Kidney capillary endothelial cell (primary cell): ENCODE results near the gene MYL12A.

Experiments used
- DNase-seq: peaks from one replicate; pipeline ENCODE4 v3.0.0-alpha.2; 2018; ENCODE audit warnings: low spot score

MYL12A gene

GRCh38 chr18:3225588-3225987 is 22.0 kb upstream of the MYL12A start:
- no peak for DNase-seq

GRCh38 chr18:3226048-3226447 is 21.6 kb upstream of the MYL12A start:
- no peak for DNase-seq

- no peak for DNase-seq
These were observed 16.9 kb upstream of the MYL12A start for GRCh38 chr18:3230401-3231334.

- no peak for DNase-seq
These were observed 14.6 kb upstream of the MYL12A start for GRCh38 chr18:3233004-3233403.

- DNase-seq: no peak
These were observed 14.0 kb upstream of the MYL12A start for GRCh38 chr18:3233433-3234168.

- DNase-seq: no peak
These were observed 13.1 kb upstream of the MYL12A start for GRCh38 chr18:3234457-3234856.

- DNase-seq: no peak
These were observed 11.8 kb upstream of the MYL12A start for GRCh38 chr18:3235846-3236245.

GRCh38 chr18:3236470-3236869 is 11.1 kb upstream of the MYL12A start:
- no peak for DNase-seq

- no peak for DNase-seq
These were observed 8.9 kb upstream of the MYL12A start for GRCh38 chr18:3238742-3239141.

GRCh38 chr18:3245185-3245564 is 2.4 kb upstream of the MYL12A start:
- no peak for DNase-seq

GRCh38 chr18:3245853-3246634 is 1.6 kb upstream of the MYL12A start:
- peak; percentile 90 for DNase-seq

GRCh38 chr18:3246635-3247239 is 864 bp upstream of the MYL12A start:
- DNase-seq: no peak

- DNase-seq: no peak
These were observed 559 bp downstream of the MYL12A start for GRCh38 chr18:3248062-3248657.

GRCh38 chr18:3248658-3249359 is 1.2 kb downstream of the MYL12A start:
- peak; percentile 57 for DNase-seq

- DNase-seq: peak; percentile 85
These were observed 2.9 kb downstream of the MYL12A start for GRCh38 chr18:3250237-3251107.

GRCh38 chr18:3251249-3251962 is 3.8 kb downstream of the MYL12A start:
- no peak for DNase-seq

- no peak for DNase-seq
These were observed 4.3 kb downstream of the MYL12A start for GRCh38 chr18:3251963-3252277.

GRCh38 chr18:3252843-3253242 is 5.2 kb downstream of the MYL12A start:
- no peak for DNase-seq

- DNase-seq: no peak
These were observed 7.1 kb downstream of the MYL12A start for GRCh38 chr18:3254725-3255124.
